GM12872 (cell line): ENCODE results near the gene CCDC51.

Experiments
- TF ChIP-seq, protein P1 (sequence below): IDR thresholded peaks from 3 replicates; pipeline ENCODE4 v1.5.1; 2011; ENCODE audit warnings: low read depth, mild to moderate bottlenecking, low read length, moderate library complexity; ENCODE audit not compliant: insufficient read depth

The CCDC51 gene

GRCh38 chr3:48399387-48400172, 40.3 kb downstream of the CCDC51 start:
- TF ChIP-seq, protein P1, sequence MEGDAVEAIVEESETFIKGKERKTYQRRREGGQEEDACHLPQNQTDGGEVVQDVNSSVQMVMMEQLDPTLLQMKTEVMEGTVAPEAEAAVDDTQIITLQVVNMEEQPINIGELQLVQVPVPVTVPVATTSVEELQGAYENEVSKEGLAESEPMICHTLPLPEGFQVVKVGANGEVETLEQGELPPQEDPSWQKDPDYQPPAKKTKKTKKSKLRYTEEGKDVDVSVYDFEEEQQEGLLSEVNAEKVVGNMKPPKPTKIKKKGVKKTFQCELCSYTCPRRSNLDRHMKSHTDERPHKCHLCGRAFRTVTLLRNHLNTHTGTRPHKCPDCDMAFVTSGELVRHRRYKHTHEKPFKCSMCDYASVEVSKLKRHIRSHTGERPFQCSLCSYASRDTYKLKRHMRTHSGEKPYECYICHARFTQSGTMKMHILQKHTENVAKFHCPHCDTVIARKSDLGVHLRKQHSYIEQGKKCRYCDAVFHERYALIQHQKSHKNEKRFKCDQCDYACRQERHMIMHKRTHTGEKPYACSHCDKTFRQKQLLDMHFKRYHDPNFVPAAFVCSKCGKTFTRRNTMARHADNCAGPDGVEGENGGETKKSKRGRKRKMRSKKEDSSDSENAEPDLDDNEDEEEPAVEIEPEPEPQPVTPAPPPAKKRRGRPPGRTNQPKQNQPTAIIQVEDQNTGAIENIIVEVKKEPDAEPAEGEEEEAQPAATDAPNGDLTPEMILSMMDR = no peak

- TF ChIP-seq, protein P1 = no peak
Observed at GRCh38 chr3:48398701-48399386, 41.1 kb downstream of the CCDC51 start.

DNA sequence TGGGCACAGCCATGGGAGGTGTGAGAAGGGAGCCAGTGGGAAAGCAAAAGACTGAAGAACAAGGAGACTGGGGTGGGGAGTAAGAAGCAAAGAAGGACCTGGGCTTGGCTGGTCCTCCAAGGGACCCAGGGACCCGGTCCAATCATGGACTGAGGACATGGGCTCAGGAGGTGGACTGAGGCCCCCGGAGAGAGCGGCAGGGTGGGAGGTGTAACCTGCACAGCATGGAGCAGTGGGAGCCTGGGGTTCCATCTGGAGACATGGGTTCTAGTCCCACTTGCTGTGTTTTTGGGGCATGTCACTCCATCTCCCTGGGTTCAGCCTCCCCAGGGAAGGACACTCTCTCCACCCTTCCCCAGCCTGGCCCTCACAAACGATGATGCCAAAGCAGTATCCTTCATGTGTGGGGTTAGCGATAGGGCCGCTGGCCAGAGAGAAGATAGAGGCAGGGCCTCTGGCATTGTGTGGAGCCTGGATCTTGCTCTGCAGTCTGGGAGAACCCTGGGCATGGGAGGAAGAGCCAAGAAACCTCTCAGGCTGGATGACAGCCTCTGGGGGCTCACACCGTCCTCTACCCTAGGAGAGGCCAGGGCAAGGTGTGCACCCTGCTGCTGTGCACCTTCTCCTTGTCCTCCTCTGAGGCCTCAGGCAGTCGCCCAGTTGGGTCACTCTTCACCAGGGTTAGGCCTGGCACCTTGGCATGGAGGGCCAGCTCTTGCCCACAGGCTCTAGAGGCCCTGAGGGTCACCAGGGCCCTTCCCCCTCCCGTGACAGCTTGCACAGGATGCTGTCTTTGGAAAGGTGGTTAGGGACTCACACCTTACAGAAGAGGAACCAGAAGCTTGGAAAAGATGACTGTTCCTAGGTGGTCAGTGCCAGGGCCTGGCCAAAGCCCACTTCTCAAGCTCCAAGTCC, 41.9 kb downstream of the CCDC51 start:
- TF ChIP-seq, protein P1 = no peak

DNA sequence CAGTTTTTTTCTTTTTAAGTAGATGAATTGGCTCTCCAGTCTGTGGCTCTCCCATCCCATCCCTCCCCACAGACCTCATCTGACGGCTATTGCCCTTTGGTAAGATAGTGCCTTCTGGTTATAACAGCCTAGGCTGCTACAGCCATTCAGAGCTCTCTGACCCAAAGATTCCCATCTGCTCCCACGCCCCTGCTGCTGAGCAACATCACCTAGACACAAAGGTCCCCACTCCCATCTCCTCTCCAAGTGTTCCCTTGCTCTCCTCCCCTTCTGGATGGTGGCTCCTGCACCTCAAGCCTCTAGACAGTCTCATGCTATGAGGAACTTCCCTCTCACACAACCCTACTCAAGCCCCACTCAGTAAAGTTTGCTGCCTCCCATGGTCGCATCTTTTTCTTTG, 44.2 kb downstream of the CCDC51 start:
- TF ChIP-seq, protein P1 = no peak

GRCh38 chr3:48394391-48394790, 45.5 kb downstream of the CCDC51 start:
- TF ChIP-seq, protein P1 = no peak

- TF ChIP-seq, protein P1 = no peak
Observed at GRCh38 chr3:48388966-48389365, 51.0 kb downstream of the CCDC51 start.

DNA sequence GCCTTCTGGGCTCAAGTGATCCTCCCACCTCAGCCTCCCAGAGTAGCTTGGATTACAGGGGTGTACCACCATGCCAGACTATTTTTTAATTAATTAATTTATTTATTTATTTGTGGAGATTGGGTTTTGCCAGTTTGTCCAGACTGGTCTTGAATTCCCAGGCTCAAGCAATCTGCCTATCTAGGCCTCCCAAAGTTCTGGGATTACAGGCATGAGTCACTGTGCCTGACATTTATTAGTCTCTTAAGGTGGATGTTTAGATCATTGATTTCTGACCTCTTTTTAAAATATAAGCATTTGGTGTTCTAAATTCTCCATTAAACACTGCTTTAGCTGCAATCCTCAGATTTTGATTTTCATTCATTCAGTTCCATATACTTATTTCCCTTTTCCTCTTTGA, 52.3 kb downstream of the CCDC51 start:
- TF ChIP-seq, protein P1 = no peak
